Subcutaneous abdominal adipose tissue (tissue), 5 donors: ENCODE results near the gene APOC4.

Source experiments
- H3K27ac ChIP-seq: one replicate; pipeline ENCODE4 v1.7.0; 2013; ENCODE audit warnings: low read depth, mild to moderate bottlenecking, inconsistent platforms, low read length, moderate library complexity
- H3K27me3 ChIP-seq, 5 donors: one replicate each; pipeline ENCODE4 v1.7.0; 2013; ENCODE audit warnings: low read length in 5 of 5, inconsistent platforms in 1 of 5; ENCODE audit not compliant: control insufficient read depth in 5 of 5, insufficient read depth in 4 of 5
- H3K36me3 ChIP-seq, 5 donors: one replicate each; pipeline ENCODE4 v1.7.0; 2013; ENCODE audit warnings: low read length in 5 of 5; ENCODE audit not compliant: control insufficient read depth in 5 of 5, insufficient read depth in 5 of 5
- H3K4me1 ChIP-seq, 5 donors: one replicate each; pipeline ENCODE4 v1.7.0; 2013; ENCODE audit warnings: low read length in 5 of 5, mild to moderate bottlenecking in 3 of 5, moderate library complexity in 1 of 5; ENCODE audit not compliant: control insufficient read depth in 5 of 5, insufficient read depth in 5 of 5
- H3K4me3 ChIP-seq, 5 donors: one replicate each; pipeline ENCODE4 v1.7.0; 2013; ENCODE audit warnings: low read length in 5 of 5, low read depth in 1 of 5
- H3K9ac ChIP-seq, 5 donors: one replicate each; pipeline ENCODE4 v1.7.0; 2013; ENCODE audit warnings: low read length in 5 of 5, mild to moderate bottlenecking in 4 of 5, moderate library complexity in 3 of 5
- H3K9me3 ChIP-seq, 5 donors: one replicate each; pipeline ENCODE4 v1.7.0; 2013; ENCODE audit warnings: low read length in 5 of 5; ENCODE audit not compliant: control insufficient read depth in 5 of 5
- donor health status: healthy.
- donor health status: healthy.
- donor health status: healthy.
- donor health status: healthy.
- donor health status: healthy.

APOC4 gene

GRCh38 chr19:44973982-44974735, 32.1 kb downstream of the APOC4 start:
- Histone ChIP-seq H3K4me3 (no peak overlapping the region), H3K4me1 (no peaks in the 10 kb centered on the region), H3K9me3 (no peaks in the 10 kb centered on the region), H3K36me3 (peaks cover 2 to 75% (median 68%) of the 10 kb centered on the region in 5 donors), H3K9ac (no peak overlapping the region), H3K27ac (no peak overlapping the region), H3K27me3 (no peaks in the 10 kb centered on the region)

- Histone ChIP-seq H3K9me3 (no peaks in the 10 kb centered on the region), H3K27ac (no peak overlapping the region), H3K36me3 (peaks cover 0 to 76% (median 71%) of the 10 kb centered on the region in 5 donors), H3K4me1 (no peaks in the 10 kb centered on the region), H3K9ac (no peak overlapping the region), H3K4me3 (no peak overlapping the region), H3K27me3 (no peaks in the 10 kb centered on the region)
These were observed 32.8 kb downstream of the APOC4 start for GRCh38 chr19:44974857-44975256.

GRCh38 chr19:44975444-44975843, 33.4 kb downstream of the APOC4 start:
- H3K4me3 ChIP-seq, result no peak overlapping the region
- H3K9me3 ChIP-seq, result no peaks in the 10 kb centered on the region
- H3K9ac ChIP-seq, result no peak overlapping the region
- peaks cover 0 to 77% (median 71%) of the 10 kb centered on the region in 5 donors for H3K36me3 ChIP-seq
- no peaks in the 10 kb centered on the region for H3K4me1 ChIP-seq
- H3K27ac ChIP-seq, result no peak overlapping the region
- no peaks in the 10 kb centered on the region for H3K27me3 ChIP-seq

GRCh38 chr19:44984005-44984404, 42.0 kb downstream of the APOC4 start:
- H3K4me3 ChIP-seq, result no peak overlapping the region
- no peak overlapping the region for H3K27ac ChIP-seq
- peaks cover 0 to 87% (median 66%) of the 10 kb centered on the region in 5 donors for H3K36me3 ChIP-seq
- no peaks in the 10 kb centered on the region for H3K27me3 ChIP-seq
- no peak overlapping the region for H3K9ac ChIP-seq
- H3K4me1 ChIP-seq, result peaks cover 0 to 20% (median 10%) of the 10 kb centered on the region in 5 donors
- no peaks in the 10 kb centered on the region for H3K9me3 ChIP-seq

GRCh38 chr19:44985445-44985844, 43.4 kb downstream of the APOC4 start:
- Histone ChIP-seq H3K27ac (no peak overlapping the region), H3K9ac (no peak overlapping the region), H3K36me3 (peaks cover 0 to 86% (median 68%) of the 10 kb centered on the region in 5 donors), H3K4me3 (no peak overlapping the region), H3K9me3 (no peaks in the 10 kb centered on the region), H3K4me1 (peaks cover 0 to 22% (median 10%) of the 10 kb centered on the region in 5 donors), H3K27me3 (no peaks in the 10 kb centered on the region)

- no peaks in the 10 kb centered on the region for H3K9me3 ChIP-seq
- no peaks in the 10 kb centered on the region for H3K27me3 ChIP-seq
- no peak overlapping the region for H3K4me3 ChIP-seq
- H3K4me1 ChIP-seq, result peaks cover 0 to 22% (median 10%) of the 10 kb centered on the region in 5 donors
- peaks cover 0 to 91% (median 78%) of the 10 kb centered on the region in 5 donors for H3K36me3 ChIP-seq
- H3K9ac ChIP-seq, result peak overlapping the region in 2 of 5 donors; percentile 17 to 48
- H3K27ac ChIP-seq, result no peak overlapping the region
These were observed 44.4 kb downstream of the APOC4 start for GRCh38 chr19:44986389-44986788.

GRCh38 chr19:44987148-44987675, 45.2 kb downstream of the APOC4 start:
- Histone ChIP-seq H3K9ac (peak overlapping the region in 2 of 5 donors; percentile 26 to 68), H3K27ac (peak overlapping the region; percentile 75), H3K9me3 (no peaks in the 10 kb centered on the region), H3K4me3 (no peak overlapping the region), H3K4me1 (peaks cover 0 to 22% (median 10%) of the 10 kb centered on the region in 5 donors), H3K36me3 (peaks cover 0 to 92% (median 81%) of the 10 kb centered on the region in 5 donors), H3K27me3 (no peaks in the 10 kb centered on the region)

- Histone ChIP-seq H3K9ac (peak overlapping the region in 2 of 5 donors; percentile 26 to 68), H3K36me3 (peaks cover 0 to 91% (median 84%) of the 10 kb centered on the region in 5 donors), H3K9me3 (no peaks in the 10 kb centered on the region), H3K27me3 (no peaks in the 10 kb centered on the region), H3K4me1 (peaks cover 0 to 22% (median 10%) of the 10 kb centered on the region in 5 donors), H3K27ac (peak overlapping the region; percentile 75), H3K4me3 (no peak overlapping the region)
These were observed 46.2 kb downstream of the APOC4 start for GRCh38 chr19:44988273-44988672.

- no peak overlapping the region for H3K4me3 ChIP-seq
- peak overlapping the region in 1 of 5 donors; percentile 68 for H3K9ac ChIP-seq
- peak overlapping the region; percentile 75 for H3K27ac ChIP-seq
- peaks cover 0 to 22% (median 10%) of the 10 kb centered on the region in 5 donors for H3K4me1 ChIP-seq
- H3K36me3 ChIP-seq, result peaks cover 0 to 94% (median 88%) of the 10 kb centered on the region in 5 donors
- no peaks in the 10 kb centered on the region for H3K9me3 ChIP-seq
- H3K27me3 ChIP-seq, result no peaks in the 10 kb centered on the region
These were observed 47.0 kb downstream of the APOC4 start for GRCh38 chr19:44988896-44989556.

- H3K9ac ChIP-seq, result no peak overlapping the region
- no peaks in the 10 kb centered on the region for H3K9me3 ChIP-seq
- H3K4me1 ChIP-seq, result peaks cover 0 to 22% (median 10%) of the 10 kb centered on the region in 5 donors
- no peak overlapping the region for H3K27ac ChIP-seq
- H3K4me3 ChIP-seq, result no peak overlapping the region
- H3K36me3 ChIP-seq, result peaks cover 0 to 82% (median 78%) of the 10 kb centered on the region in 5 donors
- no peaks in the 10 kb centered on the region for H3K27me3 ChIP-seq
These were observed 48.4 kb downstream of the APOC4 start for GRCh38 chr19:44990459-44990858.
